ENCODE data around the gene TNIP1.

Gene TNIP1

DNA sequence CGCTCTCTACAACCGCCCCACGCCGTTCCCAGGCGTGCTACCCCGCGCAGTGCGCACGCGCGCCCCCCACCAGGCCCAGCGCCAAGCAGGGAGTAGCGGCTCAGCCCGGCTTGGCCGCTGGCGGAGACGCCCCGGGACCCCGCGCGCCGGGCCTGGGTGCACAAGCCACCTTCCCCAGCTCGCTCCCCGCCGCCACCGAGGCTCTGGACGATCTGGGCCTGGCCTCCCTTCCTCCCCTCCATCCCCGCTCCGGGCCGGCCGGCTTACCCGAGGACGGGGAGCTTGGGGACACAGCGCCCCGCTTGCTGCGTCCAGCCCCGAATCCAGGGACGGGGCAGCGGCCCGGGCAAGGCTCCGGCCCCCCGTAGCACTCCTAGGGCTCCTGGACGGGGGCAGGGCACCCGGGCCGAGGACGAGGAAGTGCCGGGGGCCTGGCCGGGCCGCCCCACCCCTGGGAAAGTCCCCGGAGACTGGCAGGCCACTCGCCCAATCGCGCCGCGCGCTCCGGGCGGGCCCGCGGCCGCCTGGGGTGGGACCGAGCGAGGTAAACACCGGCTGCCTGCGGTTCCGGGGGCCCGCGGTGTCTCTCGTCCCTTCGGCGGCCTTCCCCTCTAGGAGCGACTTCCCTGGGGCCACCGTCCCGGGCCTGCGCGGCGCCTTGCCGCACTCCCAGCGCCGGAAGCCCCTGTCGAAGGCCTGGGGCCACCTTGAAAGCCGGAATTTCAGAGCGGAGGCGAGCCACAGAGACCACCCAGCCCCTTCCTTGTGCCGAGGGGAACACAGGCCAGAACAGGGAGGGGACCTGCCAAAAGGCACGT lies at the start of gene TNIP1:
TSS of gene TNIP1 (minus strand) at position 422 of the 818 bp plus-strand sequence. CDS start 15,939 bp downstream, outside the sequence.
- peak; percentile 88 to 96 for DNase-seq (ENCODE audit: low read depth in 1 of 2, low spot score in 1 of 2)

DNA sequence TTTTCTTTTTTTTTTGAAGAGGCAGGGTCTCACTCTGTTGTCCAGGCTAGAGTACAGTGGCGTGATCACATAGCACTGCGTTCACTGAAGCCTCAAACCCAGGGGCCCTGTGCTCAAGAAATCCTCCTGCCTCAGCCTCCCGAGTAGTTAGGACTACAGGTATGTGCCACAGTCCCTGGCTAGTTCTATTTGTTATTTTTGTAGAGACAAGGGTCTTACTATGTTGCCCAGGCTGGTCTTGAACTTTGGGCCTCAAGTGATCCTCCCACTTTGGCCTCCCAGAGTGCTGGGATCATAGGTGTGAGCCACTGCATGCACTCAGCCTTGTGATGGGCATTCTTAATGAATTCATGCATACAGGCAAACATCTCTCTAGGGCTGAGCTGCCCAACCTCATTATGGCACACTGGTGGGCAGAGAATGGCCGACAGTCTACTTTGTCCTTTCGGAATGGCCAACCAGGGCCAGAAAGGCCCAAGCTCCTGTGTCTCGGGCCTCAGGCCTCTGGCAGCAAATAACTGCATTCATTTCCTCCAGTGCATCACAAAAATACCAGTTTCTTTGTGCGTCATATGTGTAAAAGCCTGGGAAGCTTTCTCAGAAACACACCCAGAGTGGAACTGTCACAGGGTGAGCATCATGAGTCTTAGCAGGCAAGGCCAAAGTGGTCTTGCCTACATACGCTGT lies 49.5 kb upstream of the TNIP1 start:
- DNase-seq (ENCODE audit: low read depth in 1 of 2, low spot score in 1 of 2) = no peak

DNA sequence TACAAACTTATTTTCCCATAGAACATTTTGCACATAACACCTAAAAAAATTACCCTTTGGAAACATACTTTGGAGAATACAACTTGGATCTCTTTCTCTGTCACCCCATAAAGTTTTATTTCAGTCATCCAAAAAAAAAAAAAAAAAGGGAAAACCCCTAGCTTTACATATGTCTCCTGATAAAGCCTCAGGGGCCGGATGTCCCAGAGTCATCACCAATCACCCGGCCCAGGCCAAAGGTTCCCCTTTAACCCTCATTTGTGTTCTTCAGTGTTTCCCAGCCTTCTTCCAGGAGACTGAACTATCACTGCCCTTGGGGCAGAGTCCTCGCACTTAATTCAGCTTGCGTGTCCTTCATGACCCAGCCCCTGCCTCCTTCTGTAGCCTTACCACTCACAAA lies 48.0 kb upstream of the TNIP1 start:
- DNase-seq (ENCODE audit: low read depth in 1 of 2, low spot score in 1 of 2) = no peak

DNA sequence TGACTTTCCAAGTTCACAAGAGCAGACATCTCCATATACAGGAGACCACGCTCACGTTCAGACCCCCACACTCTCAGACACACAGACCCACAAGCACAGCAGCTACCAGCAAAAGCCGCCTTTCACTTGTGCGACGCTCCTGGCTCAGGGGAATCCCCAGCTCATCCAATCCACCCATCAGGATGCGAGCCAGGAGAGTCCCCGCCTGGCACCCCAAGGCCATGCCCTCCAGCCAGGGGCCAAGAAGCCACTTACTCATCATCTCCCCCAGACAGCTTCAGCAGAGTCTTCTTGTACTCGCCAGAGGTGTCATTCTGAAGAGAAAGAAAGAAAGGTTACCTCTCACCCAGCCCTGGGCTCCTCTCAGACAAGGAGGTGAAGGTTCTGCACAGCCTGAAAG lies 47.1 kb upstream of the TNIP1 start:
- DNase-seq (ENCODE audit: low read depth in 1 of 2, low spot score in 1 of 2) = no peak

DNA sequence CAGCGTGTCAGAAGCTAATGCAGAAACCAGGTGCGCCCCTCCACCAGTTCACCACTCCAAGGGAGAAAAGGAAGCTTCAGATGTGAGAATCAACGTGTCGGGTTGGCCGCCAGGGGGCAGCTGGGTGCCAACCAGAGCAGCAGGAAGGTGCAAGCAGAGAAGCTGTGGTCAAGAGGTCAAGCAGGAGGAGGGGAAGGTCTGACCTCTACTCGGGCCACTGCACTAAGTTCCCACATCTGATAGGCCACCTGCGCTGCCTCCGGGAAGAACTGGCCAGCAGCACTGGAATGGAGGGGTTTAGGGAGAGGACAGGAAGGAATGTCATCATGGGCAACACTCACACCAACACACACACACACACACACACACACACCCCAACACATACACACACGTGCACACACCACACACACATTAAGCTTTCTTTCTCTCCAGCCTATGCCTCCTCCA lies 45.4 kb upstream of the TNIP1 start:
- DNase-seq (ENCODE audit: low read depth in 1 of 2, low spot score in 1 of 2) = peak; percentile 39 to 57

- DNase-seq (ENCODE audit: low read depth in 1 of 2, low spot score in 1 of 2) = no peak
Observed at GRCh38 chr5:151125421-151125820, 44.6 kb upstream of the TNIP1 start.

DNA sequence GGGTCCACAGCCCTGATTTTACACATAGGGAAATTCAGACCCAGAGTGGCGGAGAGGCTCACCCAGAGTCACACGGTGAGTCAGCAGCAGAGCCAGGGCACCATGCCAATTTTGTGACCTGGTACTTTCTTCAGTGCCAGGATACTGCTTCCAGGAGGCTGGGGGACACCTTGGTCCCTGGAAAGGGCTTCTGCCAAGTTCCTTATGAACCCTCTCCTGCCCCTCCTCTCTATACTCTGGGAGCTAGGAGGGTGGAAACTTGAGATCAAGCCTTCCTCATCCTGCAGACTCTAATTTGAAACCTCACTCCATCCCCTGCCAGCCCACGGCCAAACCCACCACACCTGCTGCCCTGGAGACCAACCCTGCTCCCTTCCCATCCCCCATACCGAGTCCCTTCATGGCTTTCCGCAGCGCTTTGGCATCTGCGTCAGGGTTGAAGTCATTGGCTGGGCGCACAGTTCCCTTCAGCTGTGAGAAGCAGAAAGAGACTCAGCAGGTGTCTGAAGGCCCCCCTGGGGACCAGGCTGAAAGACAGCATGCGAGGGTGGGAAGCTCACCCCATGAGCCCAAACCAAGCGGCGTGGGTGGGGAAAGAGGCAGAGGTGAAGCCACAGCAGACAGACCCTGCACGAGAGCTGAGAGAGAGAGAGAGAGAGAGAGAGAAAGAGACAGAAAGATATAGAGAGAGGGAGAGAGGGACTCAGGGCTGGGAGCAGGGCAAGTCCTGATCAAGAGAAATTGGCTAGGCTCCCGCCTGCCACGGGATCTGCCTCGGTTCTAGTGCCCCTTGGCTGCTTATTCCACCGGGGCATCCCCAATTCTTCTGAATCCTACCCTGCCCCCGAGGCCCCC lies 43.3 kb upstream of the TNIP1 start:
- DNase-seq (ENCODE audit: low read depth in 1 of 2, low spot score in 1 of 2) = peak in 1 of 2 donors; percentile 32

GRCh38 chr5:151122828-151123227 lies 42.0 kb upstream of the TNIP1 start:
- no peak for DNase-seq (ENCODE audit: low read depth in 1 of 2, low spot score in 1 of 2)

- no peak for DNase-seq (ENCODE audit: low read depth in 1 of 2, low spot score in 1 of 2)
Observed at GRCh38 chr5:151121665-151122064, 40.8 kb upstream of the TNIP1 start.

GRCh38 chr5:151121095-151121494 lies 40.3 kb upstream of the TNIP1 start:
- DNase-seq (ENCODE audit: low read depth in 1 of 2, low spot score in 1 of 2) = no peak

GRCh38 chr5:151118913-151119575 lies 38.2 kb upstream of the TNIP1 start:
- DNase-seq (ENCODE audit: low read depth in 1 of 2, low spot score in 1 of 2) = no peak

- peak; percentile 57 to 67 for DNase-seq (ENCODE audit: low read depth in 1 of 2, low spot score in 1 of 2)
Observed at GRCh38 chr5:151115272-151115905, 34.6 kb upstream of the TNIP1 start.

DNA sequence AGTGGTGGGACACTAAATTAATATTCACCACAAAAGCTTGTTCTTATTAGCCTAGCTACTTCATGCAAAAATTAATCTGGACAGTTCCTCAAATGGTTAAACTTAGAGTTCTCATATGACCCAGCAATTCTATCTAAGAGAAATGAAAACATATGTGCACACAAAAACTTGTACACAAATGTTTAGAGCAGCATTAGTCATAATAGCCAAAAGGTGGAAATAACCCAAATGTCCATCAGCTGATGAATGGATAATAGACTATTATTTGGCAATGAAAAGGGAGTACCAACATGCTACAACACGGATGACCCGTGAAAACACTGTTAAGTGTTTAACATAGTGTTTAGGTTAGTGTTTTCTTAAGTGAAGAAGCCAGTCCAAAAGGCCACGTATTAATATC lies 32.8 kb upstream of the TNIP1 start:
- DNase-seq (ENCODE audit: low read depth in 1 of 2, low spot score in 1 of 2) = no peak

GRCh38 chr5:151110992-151111391 lies 30.2 kb upstream of the TNIP1 start:
- no peak for DNase-seq (ENCODE audit: low read depth in 1 of 2, low spot score in 1 of 2)

DNA sequence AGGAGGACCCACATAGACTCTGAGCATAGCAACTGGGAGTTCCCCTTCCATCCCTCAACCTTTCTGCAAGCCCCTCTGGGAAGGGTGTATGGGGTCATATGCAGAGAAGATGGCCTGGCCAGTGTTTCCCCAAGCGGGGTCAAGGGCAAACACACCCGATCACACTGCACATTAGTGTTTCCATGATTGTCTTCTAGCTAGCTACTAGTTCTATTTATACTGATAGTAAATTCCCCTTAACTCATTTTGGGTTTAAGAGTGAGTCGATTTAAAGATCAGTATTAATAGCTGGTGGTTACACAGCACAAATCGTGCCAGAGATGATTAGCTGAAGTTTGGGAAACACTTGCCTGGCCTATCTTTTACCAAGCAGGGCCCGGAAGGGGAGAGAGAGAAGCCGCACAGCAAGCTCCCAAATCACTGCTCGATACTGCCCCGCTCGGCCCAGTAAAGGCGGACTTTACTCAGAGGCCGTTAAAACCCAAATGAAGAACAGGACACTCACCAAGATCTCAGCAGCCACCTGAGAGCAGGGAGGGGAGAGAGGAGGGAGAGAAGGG lies 29.4 kb upstream of the TNIP1 start:
- DNase-seq (ENCODE audit: low read depth in 1 of 2, low spot score in 1 of 2) = no peak

GRCh38 chr5:151108566-151108965 lies 27.7 kb upstream of the TNIP1 start:
- no peak for DNase-seq (ENCODE audit: low read depth in 1 of 2, low spot score in 1 of 2)

- no peak for DNase-seq (ENCODE audit: low read depth in 1 of 2, low spot score in 1 of 2)
Observed at GRCh38 chr5:151107738-151108520, 27.1 kb upstream of the TNIP1 start.

DNA sequence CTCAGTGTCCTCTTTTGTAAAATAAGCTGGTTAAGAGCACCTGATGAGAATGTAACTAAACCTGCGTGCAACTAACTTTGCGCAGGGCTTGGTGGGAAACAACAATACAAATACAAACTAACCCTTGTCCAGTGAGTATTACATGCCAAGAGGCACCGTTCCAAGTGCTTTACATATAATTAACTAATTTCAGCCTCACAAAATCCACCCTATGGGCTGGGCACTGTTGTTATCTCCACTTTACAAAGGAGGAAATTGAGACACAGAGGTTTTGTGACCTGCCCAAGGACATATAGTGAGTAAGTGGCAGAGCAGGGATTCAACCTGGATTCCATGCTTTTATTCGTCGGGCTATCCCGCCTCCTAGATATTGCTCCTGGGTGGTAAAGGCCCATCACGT lies 26.2 kb upstream of the TNIP1 start:
- DNase-seq (ENCODE audit: low read depth in 1 of 2, low spot score in 1 of 2) = no peak

GRCh38 chr5:151106509-151106908 lies 25.7 kb upstream of the TNIP1 start:
- DNase-seq (ENCODE audit: low read depth in 1 of 2, low spot score in 1 of 2) = no peak
